ENCODE measurements around the gene VSIG2. TPM values are rescaled to one million over a fixed set of nuclear protein-coding genes. Genes with fewer than 3 reads are reported as not detected.

Gene VSIG2
- total RNA-seq = not detected

GRCh38 chr11:124751741-124752470, at the start of gene VSIG2:
TSS of gene VSIG2 (minus strand) at chr11:124752255. CDS start at chr11:124752137, 118 bp downstream.
- peaks cover 19% of the 10 kb centered on the region for H3K27me3 Mint-ChIP-seq

GRCh38 chr11:124801014-124801413, 49.0 kb upstream of the VSIG2 start:
- Mint-ChIP-seq H3K4me3 (peak overlapping the region; percentile 79), H3K9me3 (ENCODE audit: low read depth) (no peaks in the 10 kb centered on the region), H3K36me3 (no peaks in the 10 kb centered on the region), H3K27ac (peak overlapping the region; percentile 81), H3K27me3 (peaks cover 2% of the 10 kb centered on the region), H3K4me1 (peaks cover 25% of the 10 kb centered on the region)
- DNase-seq (no peak), ATAC-seq (no peak)
- CTCF ChIA-PET = interaction anchor here (0.9 to 15.2 kb wide), 12 partner anchors 8 to 159 kb away, joined by 3 to 216 read pairs (median 4); partner anchors contain the start of genes ESAM, SIAE and SPA17

More at GRCh38 chr11:124751741-124752470, at the start of gene VSIG2:
- CTCF ChIA-PET = interaction anchor here (0.9 to 2.4 kb wide), 3 partner anchors 12 to 108 kb away, joined by 3 to 9 read pairs (median 3); no protein-coding TSS in a partner anchor
- DNase-seq (no peak), ATAC-seq (no peak)
- H3K27ac Mint-ChIP-seq = no peak within 1 kb of the TSS
- peaks cover 7% of the 10 kb centered on the region for H3K4me1 Mint-ChIP-seq
- H3K4me3 Mint-ChIP-seq = no peak within 1 kb of the TSS
- H3K9me3 Mint-ChIP-seq (ENCODE audit: low read depth) = no peaks in the 10 kb centered on the region
- no peaks in the 10 kb centered on the region for H3K36me3 Mint-ChIP-seq

DNA sequence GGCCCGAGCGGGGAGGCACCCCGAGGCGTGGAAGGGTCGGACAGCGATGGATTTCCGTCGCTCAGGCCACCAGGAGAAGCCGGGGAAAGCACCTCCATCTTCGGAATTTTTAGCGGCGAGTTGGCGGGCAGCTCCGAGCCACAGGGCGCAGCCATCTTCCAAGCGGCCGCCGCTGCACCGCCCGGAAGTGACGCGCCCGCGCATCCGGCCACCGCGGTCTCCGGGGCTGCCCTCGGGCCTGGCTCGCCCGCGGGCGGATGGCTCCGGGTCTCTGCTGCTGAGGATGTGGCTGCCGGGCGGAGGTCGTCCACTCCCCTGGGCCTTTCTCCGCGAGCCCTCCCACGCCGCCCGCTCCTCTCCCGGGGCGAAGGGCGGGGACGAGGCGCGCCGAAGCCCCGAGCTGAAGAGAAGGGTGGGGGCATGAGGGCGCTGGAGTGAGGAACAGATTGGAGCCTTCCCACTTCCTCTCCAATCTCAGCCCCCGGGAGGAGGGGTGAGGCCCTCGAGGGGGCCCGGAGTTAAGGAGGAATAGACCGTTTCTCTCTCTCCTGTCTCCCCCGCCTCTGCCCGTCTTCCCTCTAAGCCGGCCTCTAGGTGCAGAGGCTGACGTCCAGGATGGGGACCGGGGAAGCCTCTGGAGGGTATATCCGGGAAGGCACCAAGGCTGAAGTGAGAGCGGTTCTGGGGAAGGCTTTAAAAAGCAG, 48.3 kb upstream of the VSIG2 start, which contains the start of gene MSANTD2:
Gene MSANTD2 (minus strand): TSS at position 181 of the 704 bp plus-strand sequence. CDS start 26 bp downstream, at position 155.
- ATAC-seq = peak; percentile 91
- CTCF ChIA-PET = interaction anchor here (0.7 to 15.2 kb wide), 11 partner anchors 10 to 152 kb away, joined by 3 to 216 read pairs (median 4); partner anchors contain the start of genes ESAM, SIAE and SPA17
- peak within 1 kb of the TSS; percentile 82 for H3K4me3 Mint-ChIP-seq

GRCh38 chr11:124799348-124800225, 47.5 kb upstream of the VSIG2 start:
- Mint-ChIP-seq H3K4me1 (peaks cover 25% of the 10 kb centered on the region), H3K27ac (peak overlapping the region; percentile 90)
- CTCF ChIA-PET = interaction anchor here (0.7 to 15.2 kb wide), 10 partner anchors 9 to 151 kb away, joined by 3 to 216 read pairs (median 5); partner anchors contain the start of gene ESAM

More for the DNA sequence above, 48.3 kb upstream of the VSIG2 start, which contains the start of gene MSANTD2:
- Mint-ChIP-seq H3K36me3 (no peaks in the 10 kb centered on the region), H3K4me1 (peaks cover 25% of the 10 kb centered on the region), H3K9me3 (ENCODE audit: low read depth) (no peaks in the 10 kb centered on the region), H3K27ac (peak within 1 kb of the TSS; percentile 90), H3K27me3 (peaks cover 2% of the 10 kb centered on the region)
- peak; percentile 86 for DNase-seq

DNA sequence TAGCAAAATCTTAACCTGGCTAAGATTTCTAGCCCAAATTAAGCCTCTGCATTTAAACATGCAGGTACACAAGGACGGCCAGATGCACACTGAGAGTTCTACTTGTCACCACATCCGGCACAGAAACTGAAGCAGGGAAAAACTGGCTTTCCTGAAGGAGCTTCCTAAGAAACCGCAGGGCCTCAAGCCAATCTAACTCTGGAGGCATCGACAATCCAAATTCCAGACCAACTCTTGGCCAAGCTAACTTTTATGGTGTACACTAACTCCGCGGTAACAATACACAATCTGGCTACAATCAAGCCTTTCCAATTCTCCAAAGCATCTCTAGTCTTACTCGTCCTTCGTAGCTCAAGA, 46.9 kb upstream of the VSIG2 start:
- no peaks in the 10 kb centered on the region for H3K9me3 Mint-ChIP-seq (ENCODE audit: low read depth)
- H3K27ac Mint-ChIP-seq = peak overlapping the region; percentile 90
- H3K4me3 Mint-ChIP-seq = peak overlapping the region; percentile 82
- peaks cover 28% of the 10 kb centered on the region for H3K4me1 Mint-ChIP-seq
- ATAC-seq (no peak), DNase-seq (peak; percentile 46)
- H3K36me3 Mint-ChIP-seq = no peaks in the 10 kb centered on the region
- CTCF ChIA-PET = interaction anchor here (0.9 to 15.2 kb wide), 8 partner anchors 10 to 129 kb away, joined by 3 to 216 read pairs (median 20); partner anchors contain the start of gene ESAM
- peaks cover 2% of the 10 kb centered on the region for H3K27me3 Mint-ChIP-seq

More at GRCh38 chr11:124799348-124800225, 47.5 kb upstream of the VSIG2 start:
- H3K9me3 Mint-ChIP-seq (ENCODE audit: low read depth) = no peaks in the 10 kb centered on the region
- peak; percentile 69 for ATAC-seq
- peak overlapping the region; percentile 82 for H3K4me3 Mint-ChIP-seq
- peak; percentile 61 for DNase-seq
- peaks cover 2% of the 10 kb centered on the region for H3K27me3 Mint-ChIP-seq
- H3K36me3 Mint-ChIP-seq = no peaks in the 10 kb centered on the region

DNA sequence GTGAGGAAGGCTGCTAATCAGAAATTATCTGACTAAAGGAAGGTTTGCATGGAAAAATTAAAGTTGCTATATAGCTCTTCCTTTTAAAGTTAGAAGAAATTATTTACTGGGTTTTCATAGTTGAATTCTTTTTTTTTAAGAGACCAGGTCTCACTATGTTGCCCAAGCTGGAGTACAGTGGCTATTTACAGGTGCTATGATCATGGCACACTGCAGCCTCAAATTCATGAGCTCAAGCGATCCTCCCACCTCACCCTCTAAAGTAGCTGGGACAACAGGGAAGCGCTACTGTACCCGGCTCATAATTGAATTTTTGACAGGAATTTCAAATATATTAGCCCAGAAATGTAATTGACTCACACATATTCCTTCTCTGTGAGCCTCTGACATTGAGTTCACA, 44.3 kb upstream of the VSIG2 start:
- Mint-ChIP-seq H3K27ac (no peak overlapping the region), H3K36me3 (no peaks in the 10 kb centered on the region), H3K9me3 (ENCODE audit: low read depth) (no peaks in the 10 kb centered on the region), H3K4me1 (peaks cover 40% of the 10 kb centered on the region), H3K4me3 (no peak overlapping the region), H3K27me3 (no peaks in the 10 kb centered on the region)
- DNase-seq (no peak), ATAC-seq (no peak)
- CTCF ChIA-PET = interaction anchor here (0.8 to 15.2 kb wide), 4 partner anchors 34 to 126 kb away, joined by 3 to 216 read pairs (median 44); partner anchors contain the start of gene ESAM

DNA sequence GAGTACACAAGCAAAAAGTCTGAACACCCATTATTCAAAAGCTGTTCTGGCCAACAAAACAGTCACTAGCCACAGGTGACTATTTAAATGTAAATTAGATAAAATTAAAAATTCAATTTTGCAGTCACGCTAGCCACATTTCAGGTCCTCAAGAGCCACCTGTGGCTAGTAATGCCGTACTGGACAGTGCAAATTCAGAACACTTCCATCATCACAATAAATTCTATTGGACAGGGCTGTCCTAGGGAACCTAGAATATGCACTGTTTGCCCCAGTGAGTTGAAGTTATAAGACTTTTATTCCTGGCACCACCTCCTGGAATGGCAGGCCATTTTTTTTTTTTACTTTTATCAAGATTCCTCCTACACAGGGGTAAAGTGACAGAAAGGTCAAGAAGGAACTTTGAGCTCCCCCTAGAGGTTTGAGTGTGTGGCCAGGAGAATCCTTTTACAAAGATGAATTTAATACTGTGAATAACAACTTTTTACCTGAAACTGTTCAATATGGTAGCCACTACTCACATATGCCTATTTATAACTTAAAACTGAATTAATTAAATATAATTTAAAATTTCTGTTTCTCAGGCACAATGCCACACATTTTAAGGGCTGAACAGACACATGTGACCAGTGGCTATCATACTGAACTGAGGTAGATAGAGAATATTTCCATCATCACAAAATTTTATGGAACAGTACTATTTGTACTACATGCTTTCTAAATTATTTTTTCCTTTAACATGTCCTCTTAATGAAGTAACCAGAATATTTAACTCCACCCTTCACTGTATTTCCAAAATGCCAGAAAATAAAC, 41.6 kb upstream of the VSIG2 start:
- no peaks in the 10 kb centered on the region for H3K36me3 Mint-ChIP-seq
- H3K27me3 Mint-ChIP-seq = no peaks in the 10 kb centered on the region
- ATAC-seq = peak; percentile 57
- H3K4me1 Mint-ChIP-seq = peaks cover 36% of the 10 kb centered on the region
- no peaks in the 10 kb centered on the region for H3K9me3 Mint-ChIP-seq (ENCODE audit: low read depth)
- H3K4me3 Mint-ChIP-seq = no peak overlapping the region
- CTCF ChIA-PET = interaction anchor here (0.7 to 15.2 kb wide), 32 partner anchors 8 to 1099 kb away, joined by 3 to 216 read pairs (median 4); partner anchors contain the start of genes ESAM, NRGN, SIAE and SPA17
- no peak for DNase-seq
- H3K27ac Mint-ChIP-seq = no peak overlapping the region

GRCh38 chr11:124791626-124792341, 39.7 kb upstream of the VSIG2 start:
- H3K9me3 Mint-ChIP-seq (ENCODE audit: low read depth) = no peaks in the 10 kb centered on the region
- DNase-seq (no peak), ATAC-seq (peak; percentile 36)
- no peaks in the 10 kb centered on the region for H3K27me3 Mint-ChIP-seq
- no peak overlapping the region for H3K4me3 Mint-ChIP-seq
- H3K27ac Mint-ChIP-seq = no peak overlapping the region
- H3K36me3 Mint-ChIP-seq = no peaks in the 10 kb centered on the region
- H3K4me1 Mint-ChIP-seq = peaks cover 27% of the 10 kb centered on the region
- CTCF ChIA-PET = interaction anchor here (1.3 to 15.2 kb wide), 6 partner anchors 9 to 122 kb away, joined by 4 to 216 read pairs (median 12); partner anchors contain the start of genes ESAM, MSANTD2, SIAE and SPA17

GRCh38 chr11:124788521-124788920, 36.5 kb upstream of the VSIG2 start:
- Mint-ChIP-seq H3K4me1 (peaks cover 25% of the 10 kb centered on the region), H3K27ac (no peak overlapping the region), H3K4me3 (no peak overlapping the region), H3K36me3 (peaks cover 2% of the 10 kb centered on the region), H3K27me3 (no peaks in the 10 kb centered on the region), H3K9me3 (ENCODE audit: low read depth) (no peaks in the 10 kb centered on the region)
- ATAC-seq (no peak), DNase-seq (no peak)
- CTCF ChIA-PET = interaction anchor here (0.8 to 15.2 kb wide), 3 partner anchors 10 to 43 kb away, joined by 3 to 216 read pairs (median 4); partner anchors contain the start of gene ESAM

DNA sequence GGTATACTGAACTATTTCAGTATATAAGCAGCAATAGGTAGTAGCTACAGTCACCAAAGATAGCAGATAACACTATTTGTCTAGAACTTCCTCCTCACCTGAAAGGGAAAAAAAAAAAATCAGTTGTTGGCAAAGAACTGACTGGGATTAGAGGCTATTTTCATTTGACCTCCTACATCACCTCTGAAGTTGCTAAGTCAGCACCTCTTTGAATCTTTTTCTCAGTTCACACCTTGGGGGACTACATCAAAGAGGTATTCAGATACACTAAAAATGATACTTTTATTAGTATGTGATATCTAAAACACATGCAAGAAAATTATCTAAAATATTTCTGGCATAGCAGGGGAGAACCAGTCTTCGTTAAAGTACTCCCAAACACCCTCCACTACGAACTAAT, 32.0 kb upstream of the VSIG2 start:
- no peaks in the 10 kb centered on the region for H3K9me3 Mint-ChIP-seq (ENCODE audit: low read depth)
- ATAC-seq = no peak
- CTCF ChIA-PET = interaction anchor here (1.1 to 1.6 kb wide), 3 partner anchors 9 to 53 kb away, joined by 3 to 4 read pairs (median 3); no protein-coding TSS in a partner anchor

GRCh38 chr11:124783002-124783401, 30.9 kb upstream of the VSIG2 start:
- DNase-seq (no peak), ATAC-seq (no peak)
- CTCF ChIA-PET = interaction anchor here (0.6 to 1.6 kb wide), 4 partner anchors 18 to 657 kb away, joined by 3 to 4 read pairs (median 3); no protein-coding TSS in a partner anchor
- H3K27ac Mint-ChIP-seq = no peak overlapping the region
- H3K4me1 Mint-ChIP-seq = no peaks in the 10 kb centered on the region
- H3K27me3 Mint-ChIP-seq = no peaks in the 10 kb centered on the region
- peaks cover 2% of the 10 kb centered on the region for H3K36me3 Mint-ChIP-seq
- no peaks in the 10 kb centered on the region for H3K9me3 Mint-ChIP-seq (ENCODE audit: low read depth)
- H3K4me3 Mint-ChIP-seq = no peak overlapping the region

More for the DNA sequence above, 32.0 kb upstream of the VSIG2 start:
- H3K27ac Mint-ChIP-seq = no peak overlapping the region
- H3K4me3 Mint-ChIP-seq = no peak overlapping the region
- no peaks in the 10 kb centered on the region for H3K27me3 Mint-ChIP-seq
- H3K36me3 Mint-ChIP-seq = peaks cover 2% of the 10 kb centered on the region
- no peak for DNase-seq
- H3K4me1 Mint-ChIP-seq = no peaks in the 10 kb centered on the region
